K562 (cell line): ENCODE data around the gene TREH. TPM values are rescaled to one million over a fixed set of nuclear protein-coding genes. Genes with fewer than 3 reads are reported as not detected.
A peak's percentile ranks its signal among the peaks of the same experiment; 100 is the strongest.

Source experiments
- CBFA2T2 ChIP-seq: fragments of 450-650 bp; conservative IDR thresholded peaks from 2 replicates; pipeline ENCODE4 v1.6.1; 2017; ENCODE audit warnings: mild to moderate bottlenecking
- CHD7 ChIP-seq: fragments of 200-600 bp; sonication (generic); IDR thresholded peaks from one replicate; pipeline ENCODE4 v1.6.1; 2012; ENCODE audit warnings: mild to moderate bottlenecking, low read depth, low read length, inconsistent platforms
- DPF2 ChIP-seq: fragments of 450-650 bp; IDR thresholded peaks from 2 replicates; pipeline ENCODE4 v1.6.1; 2016
- E2F1 ChIP-seq: sonication (generic); formaldehyde crosslinking; IDR thresholded peaks from 2 replicates; pipeline ENCODE4 v1.8.1; 2023; ENCODE audit warnings: mild to moderate bottlenecking, missing genetic modification reagents, moderate library complexity
- FOSL1 ChIP-seq: fragments of 200-800 bp; sonication (Bioruptor generic); conservative IDR thresholded peaks from 2 replicates; pipeline ENCODE4 v1.6.1; 2016; ENCODE audit warnings: missing genetic modification characterization, missing compliant biosample characterization
- GTF2F1 ChIP-seq: IDR thresholded peaks from 2 replicates; pipeline ENCODE4 v1.6.1; 2011; ENCODE audit warnings: low read depth, low read length, improper control_type of control experiment
- HDAC1 ChIP-seq, 2 experiments: fragments of 450-650 bp; IDR thresholded peaks; 2 replicates each; pipeline ENCODE4 v1.6.1; 2016 to 2017; ENCODE audit warnings: inconsistent platforms in 1 of 2, mild to moderate bottlenecking in 1 of 2, moderate library complexity in 1 of 2
- HNRNPLL ChIP-seq: fragments of 200-400 bp; formaldehyde crosslinking; IDR thresholded peaks from 2 replicates; pipeline ENCODE4 v1.6.1; 2017; ENCODE audit warnings: low read length, low read depth, mild to moderate bottlenecking; ENCODE audit not compliant: poor library complexity, severe bottlenecking
- KAT8 ChIP-seq: fragments of 450-650 bp; IDR thresholded peaks from 2 replicates; pipeline ENCODE4 v1.6.1; 2016; ENCODE audit warnings: low read depth, mild to moderate bottlenecking
- NUFIP1 ChIP-seq: fragments of 450-650 bp; IDR thresholded peaks from 2 replicates; pipeline ENCODE4 v1.6.1; 2018; ENCODE audit not compliant: partially characterized antibody
- RNF219 ChIP-seq: fragments of 250-450 bp; sonication (Bioruptor Pico); IDR thresholded peaks from 2 replicates; pipeline ENCODE4 v1.5.0; 2022; ENCODE audit warnings: mild to moderate bottlenecking
- USF2 ChIP-seq: sonication (generic); formaldehyde crosslinking; IDR thresholded peaks from 2 replicates; pipeline ENCODE4 v1.5.0; 2020; ENCODE audit warnings: missing genetic modification reagents
- ZSCAN29 ChIP-seq: fragments of 450-650 bp; IDR thresholded peaks from 2 replicates; pipeline ENCODE4 v1.6.1; 2017
- polyA plus RNA-seq, 8 experiments: library from polyadenylated mRNA; depleted of rRNA in 4 of 8; stranded (reverse) in 5 of 8; unstranded in 3 of 8; fragments of >200 nt; fragmentation: Nextera tagmentation in 2 of 8; fragmentation: Illumina TruSeq in 1 of 8; extraction: Ambion mirVana in 2 of 8; extraction: Trizol in 1 of 8; gene quantifications; 2 replicates each; pipeline versions ENCODE4 v1.2.1 to v1.2.3, GENCODE V29; 2011 to 2014; ENCODE audit warnings: inconsistent platforms in 1 of 8, missing spikeins in 1 of 8
- total RNA-seq, 7 experiments: library from RNA; depleted of rRNA in 6 of 7; stranded (reverse); fragments of >200 nt in 6 of 7; fragmentation: Illumina TruSeq in 2 of 7; extraction: Trizol in 2 of 7; gene quantifications; 2 replicates each; pipeline versions ENCODE4 v1.2.1 to v1.2.3, GENCODE V29; 2011 to 2021; ENCODE audit warnings: low replicate concordance in 1 of 7

The TREH gene
- total and polyA plus RNA-seq, 9 of the 15 experiments (the other 6 are each of a cell fraction or from before 2014, with no cell fraction given), result 0.09 to 0.20 (median 0.11) TPM; not detected in 6

GRCh38 chr11:118621071-118621783 is 58.2 kb downstream of the TREH start (continued):
- TF ChIP-seq RNF219 (CRISPR knock-in tag), result no peak
- TF ChIP-seq NUFIP1, result no peak
- no peak for TF ChIP-seq HNRNPLL
- no peak for TF ChIP-seq CBFA2T2
- no peak for TF ChIP-seq GTF2F1
- TF ChIP-seq E2F1 (CRISPR knock-in tag), result no peak
- no peak for TF ChIP-seq USF2 (CRISPR knock-in tag)
- no peak for TF ChIP-seq ZSCAN29
- TF ChIP-seq FOSL1, result peak; percentile 23; the same call in 1 of the 2 replicates
- TF ChIP-seq DPF2, result peak; percentile 73
- no peak for TF ChIP-seq KAT8
- TF ChIP-seq HDAC1 (IDR thresholded peaks at IDR 0.05), result peak in 1 of 2 experiments; percentile 89; a peak in 2 of 4 replicates
- TF ChIP-seq CHD7, result no peak
